Measurements from ENCODE around the gene TSPAN16.

The TSPAN16 gene, protein sequence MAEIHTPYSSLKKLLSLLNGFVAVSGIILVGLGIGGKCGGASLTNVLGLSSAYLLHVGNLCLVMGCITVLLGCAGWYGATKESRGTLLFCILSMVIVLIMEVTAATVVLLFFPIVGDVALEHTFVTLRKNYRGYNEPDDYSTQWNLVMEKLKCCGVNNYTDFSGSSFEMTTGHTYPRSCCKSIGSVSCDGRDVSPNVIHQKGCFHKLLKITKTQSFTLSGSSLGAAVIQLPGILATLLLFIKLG

DNA sequence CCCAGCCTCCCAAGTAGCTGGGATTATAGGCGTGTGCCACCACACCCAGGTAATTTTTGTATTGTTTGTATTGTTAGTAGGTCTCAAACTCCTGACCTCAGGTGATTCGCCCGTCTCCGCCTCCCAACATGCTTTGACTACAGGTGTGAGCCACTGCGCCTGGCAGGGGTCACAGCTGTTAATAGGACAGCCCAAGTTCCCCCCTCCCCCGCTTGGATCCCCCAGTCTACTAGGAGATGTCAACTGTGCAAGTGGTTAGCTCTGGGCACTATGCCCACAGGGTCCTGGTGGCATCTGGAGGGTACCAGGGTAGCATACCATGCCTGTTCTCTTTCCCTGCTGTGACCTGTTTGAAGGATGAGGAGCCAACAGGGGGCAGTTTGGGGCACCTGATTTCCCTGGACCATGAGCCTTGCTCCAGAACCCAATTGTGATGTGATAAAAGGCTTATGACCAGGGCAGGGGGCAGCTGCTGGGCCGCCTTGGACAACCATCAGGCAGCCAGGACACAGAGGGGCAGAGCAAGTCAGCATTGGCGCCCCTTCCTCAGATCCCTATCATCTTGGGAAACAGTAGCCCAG lies at the start of gene TSPAN16:
TSPAN16 (plus strand) TSS at position 496 of the 581 bp plus-strand sequence. CDS start 138 bp downstream, outside the sequence.
- DNase-seq: no peak

DNA sequence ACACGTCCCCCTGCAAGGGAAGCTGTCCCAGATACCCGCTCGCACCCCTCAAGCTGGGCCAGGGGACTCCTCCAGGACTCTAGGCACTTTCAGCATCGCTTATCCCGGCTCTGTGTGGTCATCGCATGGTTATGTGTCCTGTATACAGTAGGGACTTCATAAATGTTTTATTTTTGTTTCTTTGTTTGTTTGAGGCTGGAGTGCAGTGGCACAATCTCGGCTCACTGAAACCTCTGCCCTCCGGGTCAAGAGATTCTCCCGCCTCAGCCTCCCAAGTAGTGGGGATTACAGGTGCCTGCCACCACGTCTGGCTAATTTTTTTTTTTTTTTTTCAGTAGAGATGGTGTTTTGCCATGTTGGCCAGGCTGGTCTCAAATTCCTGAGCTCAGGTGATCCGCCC lies 49.0 kb upstream of the TSPAN16 start:
- DNase-seq: no peak

GRCh38 chr19:11247391-11247790 lies 48.6 kb upstream of the TSPAN16 start:
- DNase-seq: no peak

DNA sequence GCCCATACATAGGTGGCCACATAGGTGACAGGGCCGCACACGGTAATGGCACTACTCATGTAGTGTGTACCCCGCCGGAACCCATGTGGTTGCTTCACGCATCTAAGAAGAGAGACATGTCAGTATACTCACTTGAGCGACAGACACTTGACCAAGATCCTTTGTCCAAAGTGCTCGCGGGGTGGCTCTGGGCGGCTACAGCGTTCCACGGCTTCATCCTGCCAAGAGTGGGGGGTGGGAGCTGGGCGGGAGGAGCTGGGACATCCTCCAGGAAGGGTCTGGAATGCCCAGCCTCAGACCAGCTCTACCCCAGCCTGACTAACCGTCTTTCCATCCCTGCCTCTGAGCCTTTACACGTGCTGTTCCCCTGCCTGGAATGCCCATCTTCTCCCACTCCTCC lies 48.0 kb upstream of the TSPAN16 start:
- DNase-seq: no peak

DNA sequence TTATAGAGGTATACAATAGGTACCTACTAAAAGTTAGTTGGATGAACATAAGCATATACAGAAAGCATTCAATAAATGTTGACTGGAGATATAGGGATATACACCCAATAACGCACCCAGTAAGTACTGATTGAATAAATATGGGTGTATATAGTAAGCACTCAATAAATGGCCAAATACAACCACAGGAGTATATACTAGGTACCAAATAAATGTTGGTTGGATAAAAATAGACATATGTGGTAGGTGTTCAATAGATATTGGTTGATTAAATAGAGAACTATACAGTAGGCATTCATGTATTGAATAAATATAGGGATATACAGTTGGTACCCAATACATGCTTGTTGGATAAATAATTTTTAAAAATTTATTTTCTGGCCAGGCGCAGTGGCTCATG lies 47.1 kb upstream of the TSPAN16 start:
- DNase-seq: no peak

DNA sequence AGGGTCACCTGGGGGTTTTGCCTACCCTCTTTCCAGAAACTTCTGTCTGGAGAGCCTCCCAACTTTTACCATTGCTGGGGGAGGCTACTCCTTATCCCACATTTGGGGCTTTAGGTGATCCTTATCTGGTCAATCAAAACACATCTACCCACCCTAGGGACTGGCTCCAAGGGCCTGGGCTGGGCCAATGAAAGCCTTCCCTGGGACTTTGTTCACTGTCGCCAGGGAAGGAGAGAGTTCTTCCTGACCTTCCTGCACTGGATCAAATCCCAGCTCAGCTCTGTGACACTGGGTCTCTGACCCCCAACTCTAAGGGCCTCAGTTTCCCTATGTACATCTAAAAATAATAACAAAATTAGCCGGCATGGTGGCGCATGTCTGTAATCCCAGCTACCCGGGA lies 44.7 kb upstream of the TSPAN16 start:
- no peak for DNase-seq

GRCh38 chr19:11251650-11252314 lies 44.2 kb upstream of the TSPAN16 start:
- DNase-seq: no peak

DNA sequence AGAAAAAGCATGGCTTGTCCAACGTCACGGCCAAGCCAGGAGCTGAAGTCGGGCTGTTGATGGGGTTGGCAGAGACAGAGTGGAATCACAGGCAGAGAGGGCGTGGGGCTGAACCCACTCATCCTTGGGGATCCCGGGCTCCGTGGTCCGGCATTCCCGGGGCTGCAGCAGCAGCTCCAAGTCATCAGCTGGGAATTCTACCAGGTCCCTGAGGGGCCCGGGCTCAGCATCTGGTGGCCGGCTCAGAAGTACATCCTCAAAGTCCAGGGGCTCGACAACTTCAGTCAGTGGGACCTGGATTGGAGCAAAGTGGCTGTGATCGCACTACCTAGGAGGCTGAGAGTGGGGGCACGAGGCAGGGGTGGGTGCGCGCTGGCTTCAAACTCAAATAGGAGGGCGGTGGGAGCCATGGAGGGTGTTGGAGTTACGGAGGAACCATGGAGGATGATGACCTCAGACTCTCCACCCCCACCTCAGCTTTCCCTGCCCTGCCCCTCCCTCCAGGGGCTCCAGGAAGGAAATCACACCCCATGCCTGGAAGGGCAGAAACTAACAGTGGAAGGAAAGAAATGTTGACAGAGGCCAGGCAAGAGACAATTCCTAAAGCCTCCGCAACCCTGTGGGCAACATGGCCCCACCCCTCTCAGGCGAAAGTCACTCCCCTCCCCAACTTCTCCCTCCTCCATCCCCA lies 43.1 kb upstream of the TSPAN16 start:
- DNase-seq: no peak

DNA sequence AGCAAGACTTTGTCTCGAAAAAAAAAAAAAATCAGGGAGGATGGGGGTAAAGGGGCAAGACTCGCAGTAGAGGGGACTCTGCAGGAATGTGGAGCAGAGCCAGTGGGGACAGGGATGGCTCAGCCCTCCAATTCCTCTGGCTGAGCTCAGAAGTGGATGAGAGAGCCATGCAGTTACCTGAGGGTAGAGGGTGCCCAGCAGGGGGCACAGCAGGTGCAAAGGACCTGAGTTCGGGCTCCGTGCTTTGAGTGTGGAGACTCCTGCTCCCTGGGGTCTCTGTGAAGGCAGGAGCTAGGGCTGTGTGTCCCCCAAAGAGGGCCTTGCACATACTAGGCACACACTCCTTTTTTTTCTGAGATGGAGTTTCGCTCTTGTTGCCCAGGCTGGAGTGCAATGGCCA lies 41.3 kb upstream of the TSPAN16 start:
- no peak for DNase-seq

DNA sequence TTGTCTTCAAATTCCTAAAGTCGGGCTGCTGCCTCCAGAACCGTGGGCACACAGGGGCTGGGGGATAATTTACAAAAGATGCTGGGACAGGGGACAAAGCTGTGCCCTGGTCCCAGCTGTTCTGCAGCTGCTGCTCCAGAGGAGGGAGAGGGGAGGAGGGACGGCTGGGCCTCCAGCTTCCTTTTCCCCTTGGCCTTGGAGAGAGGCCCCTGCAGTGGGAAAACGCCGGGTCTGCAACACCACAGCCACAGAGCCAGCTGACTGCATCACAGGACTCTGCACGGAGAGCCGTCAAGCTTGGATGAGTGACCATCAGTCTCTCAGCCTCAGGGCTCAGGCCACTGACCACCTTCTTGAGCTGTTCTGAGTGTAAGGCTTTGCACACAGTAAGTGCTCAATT lies 39.8 kb upstream of the TSPAN16 start:
- DNase-seq: no peak

DNA sequence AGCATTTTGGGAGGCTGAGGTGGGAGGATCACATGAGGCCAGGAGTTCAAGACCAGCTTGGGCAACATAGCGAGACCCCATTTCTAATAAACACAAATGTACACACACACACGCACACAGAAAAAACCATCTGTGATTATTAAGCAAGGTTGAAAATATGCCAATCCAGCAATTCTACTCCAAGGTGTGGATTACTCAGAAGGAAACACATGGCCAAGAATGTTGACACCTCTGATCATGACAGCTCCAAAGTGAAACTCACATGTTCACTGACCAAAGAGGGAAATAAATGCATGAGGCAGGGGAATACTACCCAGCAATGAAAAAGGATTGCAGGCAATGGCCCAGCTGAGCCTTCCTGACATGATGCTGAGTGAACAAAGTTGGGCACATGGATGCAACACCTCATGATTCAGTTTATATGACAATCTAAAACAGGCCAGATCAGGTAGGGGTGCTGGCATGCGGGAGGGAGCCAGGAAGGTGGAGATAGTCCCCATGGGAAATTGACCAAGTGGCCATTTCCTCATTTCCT lies 38.0 kb upstream of the TSPAN16 start:
- no peak for DNase-seq

DNA sequence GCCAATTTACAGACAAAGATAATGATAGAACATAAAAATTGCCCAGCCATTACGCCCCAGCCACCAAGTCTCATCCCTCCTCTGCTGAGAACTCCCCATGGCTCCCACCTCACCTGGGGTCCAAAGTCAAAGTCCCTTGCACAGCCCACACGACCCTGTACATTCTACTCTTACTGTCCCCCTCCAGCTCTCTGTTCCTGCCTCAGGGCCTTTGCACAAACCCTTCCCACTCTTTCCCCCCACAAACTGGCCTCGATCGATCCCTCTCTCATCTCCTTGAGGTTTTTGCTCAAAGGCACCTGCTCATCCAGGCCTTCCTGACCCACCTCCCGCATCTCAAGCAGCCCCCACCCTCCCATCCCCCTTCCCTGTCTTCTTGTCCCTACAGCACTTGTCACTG lies 35.0 kb upstream of the TSPAN16 start:
- no peak for DNase-seq

DNA sequence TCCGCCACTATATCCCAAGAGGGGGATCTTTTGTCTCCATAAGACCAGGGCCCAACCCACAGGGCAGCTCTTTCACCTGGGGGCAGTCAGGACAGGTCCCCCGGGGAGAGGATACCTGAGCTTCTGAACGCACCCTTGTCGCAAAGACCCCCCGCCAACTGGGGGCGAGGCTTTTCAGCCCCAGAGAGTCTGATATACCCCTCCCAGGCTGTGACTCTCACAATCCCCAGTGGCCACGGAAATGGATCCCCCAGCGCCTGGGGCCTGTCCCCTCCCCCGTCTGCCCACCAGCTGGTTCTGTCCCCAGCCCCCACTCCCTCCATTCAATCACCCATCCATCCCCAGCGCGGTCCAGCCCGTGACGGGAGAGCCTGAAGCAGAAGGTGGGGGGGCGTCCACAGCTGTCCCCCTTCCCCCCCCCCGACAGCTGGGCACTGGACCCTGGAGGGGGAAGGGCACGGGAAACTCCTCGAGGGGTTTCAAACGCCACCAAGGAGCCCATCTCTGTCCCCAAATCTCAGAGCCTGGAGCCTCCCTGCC lies 34.5 kb upstream of the TSPAN16 start:
- DNase-seq: no peak

DNA sequence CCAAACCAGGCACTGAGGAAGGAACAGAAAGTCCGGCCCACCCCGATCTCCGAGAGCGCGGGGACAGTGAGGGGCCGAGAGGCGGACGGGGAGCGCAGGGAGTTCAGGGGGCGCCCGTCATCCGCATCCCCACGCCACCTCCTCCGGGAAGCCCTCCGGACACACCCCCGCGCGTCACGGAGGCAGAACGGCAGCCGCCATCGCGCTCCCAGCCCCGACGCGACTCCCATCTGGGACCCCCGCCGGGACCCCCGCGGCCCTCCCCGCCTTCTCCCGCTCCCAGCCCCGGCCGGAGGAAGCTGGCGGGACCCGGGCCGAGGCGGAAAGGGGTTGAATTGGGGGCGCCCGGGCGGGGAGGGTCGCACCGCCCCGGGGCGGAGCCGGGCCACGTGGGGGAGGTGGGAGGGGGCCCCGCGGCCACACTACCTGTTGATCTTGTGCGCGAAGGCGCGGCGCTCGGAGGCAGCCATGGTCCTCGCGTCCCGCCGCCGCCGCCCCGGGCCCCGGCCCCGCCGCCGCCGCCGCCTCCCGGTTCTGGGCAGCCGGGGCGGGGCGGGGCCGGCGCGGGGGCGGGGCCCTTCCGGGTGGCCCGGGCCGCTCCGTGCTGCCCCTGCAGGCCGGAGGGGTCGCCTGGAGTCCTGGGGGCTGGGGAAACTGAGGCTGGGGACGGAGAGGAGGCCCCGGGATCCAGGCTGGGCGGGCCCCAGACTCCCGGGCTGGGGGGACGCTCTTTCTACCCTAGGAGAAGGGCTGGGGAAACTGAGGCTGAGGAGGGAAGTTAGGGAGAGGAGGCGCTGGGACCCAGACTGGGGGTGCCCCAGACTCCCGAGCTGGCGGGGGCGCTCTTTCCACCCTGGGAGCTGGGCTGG lies 33.8 kb upstream of the TSPAN16 start, which contains the start of gene DOCK6:
DOCK6 (minus strand) TSS at position 554 of the 869 bp plus-strand sequence; CDS start at position 470, 84 bp downstream.
- DNase-seq: peak; percentile 33

GRCh38 chr19:11263726-11264125 lies 32.2 kb upstream of the TSPAN16 start:
- no peak for DNase-seq

DNA sequence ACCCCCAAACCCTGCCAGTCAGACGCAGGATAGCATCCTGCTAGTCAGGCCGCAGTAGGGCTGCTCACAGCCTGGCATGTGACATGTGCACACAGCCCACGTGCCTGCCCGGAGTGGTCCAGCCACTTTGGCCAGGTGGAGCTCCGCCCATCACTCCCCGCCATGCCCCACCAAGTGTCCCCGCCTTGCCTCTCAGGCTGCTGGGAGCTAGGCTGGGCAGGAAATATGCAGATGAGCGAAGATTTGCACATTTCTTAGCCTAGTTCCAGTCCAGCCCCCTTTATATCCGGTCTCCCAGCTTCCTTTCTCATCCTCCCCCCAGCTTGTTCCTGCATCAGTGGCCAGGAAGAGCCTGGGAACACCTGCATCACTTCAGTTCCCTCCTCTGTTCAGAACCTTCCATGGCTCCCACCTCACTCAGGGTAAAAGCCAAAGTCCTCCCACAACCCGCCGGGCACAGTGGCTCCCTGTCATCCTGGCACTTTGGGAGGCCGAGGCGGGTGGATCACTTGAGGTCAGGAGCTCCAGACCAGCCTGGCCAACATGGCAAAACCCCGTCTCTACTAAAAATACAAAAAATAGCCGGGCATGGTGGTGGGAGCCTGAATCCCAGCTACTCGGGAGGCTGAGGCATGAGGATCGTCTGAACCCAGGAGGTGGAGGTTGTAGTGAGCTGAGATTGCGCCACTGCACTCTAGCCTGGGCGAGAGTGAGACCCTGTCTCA lies 31.3 kb upstream of the TSPAN16 start:
- DNase-seq: no peak

- DNase-seq: no peak
Observed at GRCh38 chr19:11265177-11265784, 30.7 kb upstream of the TSPAN16 start.

- DNase-seq: no peak
Observed at GRCh38 chr19:11265785-11266236, 30.1 kb upstream of the TSPAN16 start.

DNA sequence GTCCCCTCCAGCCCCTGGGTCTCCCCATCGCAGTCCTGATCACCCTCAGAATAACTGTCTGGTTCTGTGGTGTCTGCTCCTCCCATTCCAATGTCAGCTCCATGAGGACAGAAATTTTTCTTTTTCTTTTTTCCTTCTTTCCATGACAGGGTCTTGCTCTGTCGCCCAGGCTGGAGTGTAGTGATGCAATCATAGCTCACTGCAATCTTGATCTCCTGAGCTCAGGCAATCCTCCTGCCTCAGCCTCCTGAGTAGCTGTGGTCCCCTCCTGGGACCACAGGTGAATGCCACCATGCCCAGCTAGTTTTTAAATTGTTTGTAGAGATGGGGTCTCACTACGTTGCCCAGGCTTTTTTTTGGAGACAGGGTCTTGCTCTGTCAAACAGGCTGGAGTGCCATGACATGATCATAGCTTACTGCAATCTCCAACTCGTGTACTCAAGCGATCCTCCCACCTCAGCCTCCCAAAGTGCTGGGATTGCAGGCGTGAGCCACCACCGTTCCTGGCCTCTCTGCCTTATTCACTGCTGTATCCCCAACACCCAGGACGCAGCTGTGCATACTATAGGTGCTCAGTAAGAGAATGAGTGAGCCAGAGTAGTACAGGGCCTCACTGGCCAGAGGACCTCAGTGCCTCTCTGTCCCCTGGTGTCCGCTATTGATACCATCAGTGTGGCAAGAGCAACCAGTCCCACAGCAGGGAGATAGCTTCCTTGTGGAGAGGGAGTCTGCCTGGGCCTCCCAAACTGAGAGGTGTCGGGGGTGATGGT lies 28.5 kb upstream of the TSPAN16 start:
- DNase-seq: no peak

DNA sequence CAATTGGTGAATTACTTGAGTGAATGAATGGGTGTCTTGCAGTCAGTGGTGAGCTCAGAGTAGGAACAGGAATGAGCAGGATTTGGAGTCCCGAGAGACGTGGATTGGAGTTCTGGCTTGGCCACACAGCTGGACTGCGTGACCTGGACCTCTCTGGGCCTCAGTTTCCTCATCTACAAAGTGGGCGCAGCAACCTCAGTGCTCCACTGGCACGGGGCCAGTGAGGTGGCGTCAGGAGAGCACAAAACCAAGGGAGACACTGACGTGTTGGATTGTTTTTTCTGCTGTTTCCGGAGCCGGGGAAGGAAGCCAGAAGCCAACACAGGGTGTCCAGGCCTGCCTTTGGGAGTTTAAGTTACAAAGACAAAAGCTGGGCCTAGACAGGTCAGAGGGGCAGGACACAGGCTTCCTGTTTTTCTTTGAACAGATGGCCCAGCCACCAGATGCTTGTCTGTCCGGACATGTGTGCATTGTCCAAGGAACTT lies 27.1 kb upstream of the TSPAN16 start:
- DNase-seq: no peak

Data from suppressor macrophage treated with lipopolysaccharide for 4 hours (primary cell).